Testis (tissue), 2 donors: ENCODE measurements around the gene IFNGR2.

Experiments
- CTCF ChIP-seq, 3 experiments: fragments of 450-650 bp in 2 of 3; fragments of 200-600 bp in 1 of 3; sonication (generic) in 1 of 3; IDR thresholded peaks; one replicate each; pipeline ENCODE4 v1.5.1; 2016 to 2019; ENCODE audit warnings: antibody characterized with exemption in 3 of 3, mild to moderate bottlenecking in 2 of 3, moderate library complexity in 1 of 3
- POLR2A ChIP-seq: fragments of 450-650 bp; IDR thresholded peaks from one replicate; pipeline ENCODE4 v1.6.1; 2017; ENCODE audit warnings: antibody characterized with exemption, mild to moderate bottlenecking, moderate library complexity

GRCh38 chr21:33388188-33388587 is 15.0 kb upstream of the IFNGR2 start:
- no peak for TF ChIP-seq CTCF (IDR thresholded peaks at IDR 0.05)
- TF ChIP-seq POLR2A, result no peak
